H9 (cell line): ENCODE measurements around the gene GALNT2. TPM values are rescaled to one million over a fixed set of nuclear protein-coding genes. Genes with fewer than 3 reads are reported as not detected.

Source experiments
- DNase-seq: peaks from one replicate; pipeline ENCODE4 v3.0.0-alpha.2; 2017
- H2AFZ ChIP-seq: one replicate; pipeline ENCODE4 v1.6.1; 2013; ENCODE audit warnings: mild to moderate bottlenecking, low read length, control low read depth, moderate library complexity
- H2AK5ac ChIP-seq: 2 replicates; pipeline ENCODE4 v1.6.1; 2013; ENCODE audit warnings: low read length, control low read depth, mixed read lengths; ENCODE audit not compliant: insufficient read length
- H2BK120ac ChIP-seq: one replicate; pipeline ENCODE4 v1.6.1; 2013; ENCODE audit warnings: low read depth, mild to moderate bottlenecking, low read length, control low read depth, inconsistent platforms; ENCODE audit not compliant: poor library complexity, severe bottlenecking
- H2BK12ac ChIP-seq: 2 replicates; pipeline ENCODE4 v1.6.1; 2013; ENCODE audit warnings: low read length, control low read depth, mixed read lengths, low read depth; ENCODE audit not compliant: insufficient read length
- H2BK15ac ChIP-seq: 2 replicates; pipeline ENCODE4 v1.6.1; 2013; ENCODE audit warnings: low read depth, low read length, control low read depth
- H2BK20ac ChIP-seq: one replicate; pipeline ENCODE4 v1.6.1; 2013; ENCODE audit warnings: low read depth, mild to moderate bottlenecking, low read length, control low read depth, inconsistent platforms; ENCODE audit not compliant: poor library complexity, severe bottlenecking
- H2BK5ac ChIP-seq: 2 replicates; pipeline ENCODE4 v1.6.1; 2013; ENCODE audit warnings: low read length, control low read depth, mixed read lengths; ENCODE audit not compliant: insufficient read length
- H3K14ac ChIP-seq: 2 replicates; pipeline ENCODE4 v1.6.1; 2013; ENCODE audit warnings: low read length, control low read depth; ENCODE audit not compliant: insufficient read depth
- H3K18ac ChIP-seq: 2 replicates; pipeline ENCODE4 v1.6.1; 2013; ENCODE audit warnings: low read depth, mild to moderate bottlenecking, mixed read lengths, low read length, control low read depth; ENCODE audit not compliant: insufficient read length
- H3K23ac ChIP-seq: 2 replicates; pipeline ENCODE4 v1.6.1; 2013; ENCODE audit warnings: low read length, control low read depth, mixed read lengths, low read depth; ENCODE audit not compliant: insufficient read length
- H3K23me2 ChIP-seq: 2 replicates; pipeline ENCODE4 v1.6.1; 2013; ENCODE audit warnings: low read depth, mild to moderate bottlenecking, mixed read lengths, low read length, control low read depth; ENCODE audit not compliant: insufficient read length, poor library complexity, severe bottlenecking
- H3K27ac ChIP-seq: 2 replicates; pipeline ENCODE4 v1.5.1; 2013; ENCODE audit warnings: low read length, control low read depth, mixed read lengths, low read depth; ENCODE audit not compliant: insufficient read length
- H3K27me3 ChIP-seq: 2 replicates; pipeline ENCODE4 v1.6.1; 2013; ENCODE audit warnings: low read length, control low read depth, inconsistent platforms; ENCODE audit not compliant: insufficient read depth
- H3K4ac ChIP-seq: 2 replicates; pipeline ENCODE4 v1.6.1; 2013; ENCODE audit warnings: low read depth, mild to moderate bottlenecking, control low read depth, inconsistent platforms, low read length, moderate library complexity
- H3K4me1 ChIP-seq: 2 replicates; pipeline ENCODE4 v1.6.1; 2013; ENCODE audit warnings: low read length, control low read depth, inconsistent platforms; ENCODE audit not compliant: insufficient read depth
- H3K4me2 ChIP-seq: 2 replicates; pipeline ENCODE4 v1.6.1; 2013; ENCODE audit warnings: low read length, control low read depth, mixed read lengths; ENCODE audit not compliant: insufficient read length, insufficient read depth
- H3K56ac ChIP-seq: 2 replicates; pipeline ENCODE4 v1.6.1; 2013; ENCODE audit warnings: low read depth, mild to moderate bottlenecking, mixed read lengths, low read length, control low read depth; ENCODE audit not compliant: insufficient read length
- H3K79me1 ChIP-seq: 2 replicates; pipeline ENCODE4 v1.6.1; 2013; ENCODE audit warnings: low read depth, mild to moderate bottlenecking, moderate library complexity, low read length, control low read depth, inconsistent platforms; ENCODE audit not compliant: insufficient read depth, poor library complexity, severe bottlenecking
- H3K79me2 ChIP-seq: 2 replicates; pipeline ENCODE4 v1.6.1; 2013; ENCODE audit warnings: low read length, control low read depth, inconsistent platforms; ENCODE audit not compliant: insufficient read depth
- H3K9ac ChIP-seq: 2 replicates; pipeline ENCODE4 v1.6.1; 2013; ENCODE audit warnings: low read length, control low read depth, mixed read lengths; ENCODE audit not compliant: insufficient read length; ENCODE audit errors: extremely low read depth
- H3K9me3 ChIP-seq: one replicate; pipeline ENCODE4 v1.6.1; 2013; ENCODE audit warnings: low read depth, low read length, inconsistent platforms; ENCODE audit not compliant: control insufficient read depth
- H3T11ph ChIP-seq: one replicate; pipeline ENCODE4 v1.6.1; 2013; ENCODE audit warnings: mild to moderate bottlenecking, low read length, control low read depth, inconsistent platforms
- H4K20me1 ChIP-seq: one replicate; pipeline ENCODE4 v1.6.1; 2013; ENCODE audit not compliant: control insufficient read depth, insufficient read length, insufficient read depth
- H4K5ac ChIP-seq: 2 replicates; pipeline ENCODE4 v1.6.1; 2013; ENCODE audit warnings: low read depth, mild to moderate bottlenecking, mixed read lengths, low read length, control low read depth; ENCODE audit not compliant: insufficient read length
- H4K8ac ChIP-seq: replicated peaks from 2 replicates; pipeline ENCODE4 v1.6.1; 2013; ENCODE audit warnings: low read length, control low read depth, mixed read lengths, low read depth; ENCODE audit not compliant: insufficient read length
- H4K91ac ChIP-seq: 2 replicates; pipeline ENCODE4 v1.6.1; 2013; ENCODE audit warnings: low read depth, mild to moderate bottlenecking, moderate library complexity, mixed read lengths, low read length, control low read depth; ENCODE audit not compliant: insufficient read length
- H3K27ac Mint-ChIP-seq, 3 experiments: 2 replicates in 2 of 3; 3 replicates in 1 of 3; pipeline ENCODE4 v1.8.0; 2020 to 2021; ENCODE audit warnings: mixed read lengths in 3 of 3, mild to moderate bottlenecking in 1 of 3, moderate library complexity in 1 of 3
- H3K27me3 Mint-ChIP-seq: 2 replicates; pipeline ENCODE4 v1.8.0; 2021; ENCODE audit warnings: low read depth, mild to moderate bottlenecking, moderate library complexity, mixed read lengths
- H3K36me3 Mint-ChIP-seq, 3 experiments: 2 replicates in 2 of 3; 3 replicates in 1 of 3; pipeline ENCODE4 v1.8.0; 2020 to 2021; ENCODE audit warnings: low read depth in 3 of 3, mixed read lengths in 3 of 3; ENCODE audit not compliant: insufficient read depth in 1 of 3
- H3K4me1 Mint-ChIP-seq, 2 experiments: 2 replicates each; pipeline ENCODE4 v1.8.0; 2020; ENCODE audit warnings: mixed read lengths in 2 of 2
- H3K4me3 Mint-ChIP-seq, 2 experiments: 2 replicates in 1 of 2; 3 replicates in 1 of 2; pipeline ENCODE4 v1.8.0; 2020 to 2021; ENCODE audit warnings: mild to moderate bottlenecking in 2 of 2, mixed read lengths in 2 of 2, moderate library complexity in 1 of 2
- H3K9me3 Mint-ChIP-seq, 2 experiments: 2 replicates in 1 of 2; 3 replicates in 1 of 2; pipeline ENCODE4 v1.8.0; 2020; ENCODE audit warnings: mild to moderate bottlenecking in 2 of 2, mixed read lengths in 2 of 2, moderate library complexity in 1 of 2
- CTCF ChIP-seq: fragments of 200-600 bp; sonication (generic); conservative IDR thresholded peaks from 3 replicates; pipeline ENCODE4 v1.8.0; 2021; ENCODE audit warnings: antibody characterized with exemption, mild to moderate bottlenecking
- WGBS: extraction: QIAGEN DNeasy Blood & Tissue Kit; methylation state at CpG from one replicate; pipeline ENCODE4 v1.1.7; 2013; ENCODE audit warnings: missing lambda C conversion rate, low lambda C conversion rate, mixed read lengths; ENCODE audit not compliant: insufficient read length; ENCODE audit errors: extremely low coverage; 5-methylcytosine and 5-hydroxymethylcytosine counted together
- total RNA-seq: library from RNA; stranded (reverse); gene quantifications from 2 replicates; pipeline ENCODE4 v1.2.1, GENCODE V29; 2021

Gene GALNT2
- total RNA-seq, 1 experiment from 2014 or later = 57.6 TPM

GRCh38 chr1:230026572-230026971 lies 40.5 kb upstream of the GALNT2 start:
- H3K9ac ChIP-seq = no peak overlapping the region
- no peaks in the 10 kb centered on the region; the same call in 1 of the 2 replicates for H3K4me1 ChIP-seq
- H3K4ac ChIP-seq = no peak overlapping the region
- no peaks in the 10 kb centered on the region; the same call in 1 of the 2 replicates for H3K27me3 ChIP-seq
- no peak overlapping the region for H2AFZ ChIP-seq
- no peak overlapping the region for H3K4me2 ChIP-seq
- no peak overlapping the region for H3K56ac ChIP-seq
- no peak for DNase-seq
- no peak for TF ChIP-seq CTCF
- H3K14ac ChIP-seq = no peak overlapping the region
- no peak overlapping the region for H4K5ac ChIP-seq
- H3T11ph ChIP-seq = no peak overlapping the region
- H2BK20ac ChIP-seq = no peak overlapping the region
- H4K20me1 ChIP-seq = no peaks in the 10 kb centered on the region
- Mint-ChIP-seq H3K4me3 (no peak overlapping the region), H3K36me3 (peaks cover 0 to 6% (median 0%) of the 10 kb centered on the region in 3 experiments; a peak in 2 of 7 replicates), H3K4me1 (peaks cover 12 to 16% of the 10 kb centered on the region in 2 experiments), H3K9me3 (peaks cover 3 to 9% of the 10 kb centered on the region in 2 experiments), H3K27me3 (peaks cover 8% of the 10 kb centered on the region), H3K27ac (no peak overlapping the region)
- H2BK5ac ChIP-seq = no peak overlapping the region
- H3K79me1 ChIP-seq = no peaks in the 10 kb centered on the region
- no peaks in the 10 kb centered on the region for H3K79me2 ChIP-seq
- H2BK15ac ChIP-seq = no peak overlapping the region
- no peak overlapping the region for H4K91ac ChIP-seq
- no CpG with 5 or more reads among the region's 5 CpGs for WGBS
- H2BK120ac ChIP-seq = no peak overlapping the region
- no peak overlapping the region for H2AK5ac ChIP-seq
- no peak overlapping the region for H2BK12ac ChIP-seq
- H3K18ac ChIP-seq = no peak overlapping the region
- no peak overlapping the region for H4K8ac ChIP-seq
- no peak overlapping the region for H3K23ac ChIP-seq
- H3K27ac ChIP-seq = no peak overlapping the region
- H3K9me3 ChIP-seq = no peaks in the 10 kb centered on the region
- H3K23me2 ChIP-seq = no peaks in the 10 kb centered on the region
